Measurements from ENCODE around the gene MAPK1.
"Not testable (repeated sequence)": the region's sequence is repeated elsewhere in the genome, so short reads cannot be mapped to it uniquely, and the experiment has no call there.

DNA sequence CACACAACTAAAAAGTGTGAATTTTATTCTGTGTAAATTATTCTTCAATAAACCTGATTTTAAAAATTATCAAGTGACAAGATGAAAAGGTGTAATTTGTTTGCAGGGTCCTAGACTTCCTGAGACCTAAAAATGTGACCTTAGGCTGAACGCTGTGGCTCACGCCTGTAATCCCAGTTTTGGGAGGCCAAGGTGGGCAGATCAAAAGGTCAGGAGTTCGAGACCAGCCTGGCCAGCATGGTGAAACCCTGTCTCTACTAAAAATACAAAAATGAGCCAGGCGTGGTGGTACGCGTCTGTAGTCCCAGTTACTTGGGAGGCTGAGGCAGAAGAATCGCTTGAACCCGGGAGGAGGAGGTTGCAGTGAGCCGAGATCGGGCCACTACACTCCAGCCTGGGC is 79.9 kb downstream of the MAPK1 start:
- TF ChIP-seq, protein P1, sequence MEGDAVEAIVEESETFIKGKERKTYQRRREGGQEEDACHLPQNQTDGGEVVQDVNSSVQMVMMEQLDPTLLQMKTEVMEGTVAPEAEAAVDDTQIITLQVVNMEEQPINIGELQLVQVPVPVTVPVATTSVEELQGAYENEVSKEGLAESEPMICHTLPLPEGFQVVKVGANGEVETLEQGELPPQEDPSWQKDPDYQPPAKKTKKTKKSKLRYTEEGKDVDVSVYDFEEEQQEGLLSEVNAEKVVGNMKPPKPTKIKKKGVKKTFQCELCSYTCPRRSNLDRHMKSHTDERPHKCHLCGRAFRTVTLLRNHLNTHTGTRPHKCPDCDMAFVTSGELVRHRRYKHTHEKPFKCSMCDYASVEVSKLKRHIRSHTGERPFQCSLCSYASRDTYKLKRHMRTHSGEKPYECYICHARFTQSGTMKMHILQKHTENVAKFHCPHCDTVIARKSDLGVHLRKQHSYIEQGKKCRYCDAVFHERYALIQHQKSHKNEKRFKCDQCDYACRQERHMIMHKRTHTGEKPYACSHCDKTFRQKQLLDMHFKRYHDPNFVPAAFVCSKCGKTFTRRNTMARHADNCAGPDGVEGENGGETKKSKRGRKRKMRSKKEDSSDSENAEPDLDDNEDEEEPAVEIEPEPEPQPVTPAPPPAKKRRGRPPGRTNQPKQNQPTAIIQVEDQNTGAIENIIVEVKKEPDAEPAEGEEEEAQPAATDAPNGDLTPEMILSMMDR (IDR thresholded peaks at IDR 0.05) = not testable (repeated sequence)
- TF ChIP-seq POLR2A (IDR thresholded peaks at IDR 0.05) = not testable (repeated sequence)

Data from heart left ventricle (tissue), 13 donors.